Left kidney (tissue), 8 donors: ENCODE data around the gene ZNF735. TPM values are rescaled to one million over a fixed set of nuclear protein-coding genes. Genes with fewer than 3 reads are reported as not detected.
"Not testable (repeated sequence)": the region's sequence is repeated elsewhere in the genome, so short reads cannot be mapped to it uniquely, and the experiment has no call there.

Source experiments
- DNase-seq: peaks from one replicate; pipeline ENCODE4 v3.0.0-alpha.2; 2013
- long read RNA-seq, 8 donors: transcript quantifications; one replicate each; lab custom pipeline, GENCODE V29; 2026
- polyA plus RNA-seq: library from polyadenylated mRNA; unstranded; fragments of 120-200 nt; gene quantifications from one replicate; pipeline ENCODE4 v1.2.1, GENCODE V29; 2013; ENCODE audit not compliant: insufficient read length

Gene ZNF735
- not detected for polyA plus RNA-seq
- long read RNA-seq, donor 1 = 0 reads
- long read RNA-seq, donor 2 = 0 reads
- long read RNA-seq, donor 3 = 0 reads
- long read RNA-seq, donor 4 = 0 reads
- long read RNA-seq, donor 5 = 0 reads
- long read RNA-seq, donor 6 = 0 reads
- long read RNA-seq, donor 7 = 0 reads
- long read RNA-seq, donor 8 = 0 reads

DNA sequence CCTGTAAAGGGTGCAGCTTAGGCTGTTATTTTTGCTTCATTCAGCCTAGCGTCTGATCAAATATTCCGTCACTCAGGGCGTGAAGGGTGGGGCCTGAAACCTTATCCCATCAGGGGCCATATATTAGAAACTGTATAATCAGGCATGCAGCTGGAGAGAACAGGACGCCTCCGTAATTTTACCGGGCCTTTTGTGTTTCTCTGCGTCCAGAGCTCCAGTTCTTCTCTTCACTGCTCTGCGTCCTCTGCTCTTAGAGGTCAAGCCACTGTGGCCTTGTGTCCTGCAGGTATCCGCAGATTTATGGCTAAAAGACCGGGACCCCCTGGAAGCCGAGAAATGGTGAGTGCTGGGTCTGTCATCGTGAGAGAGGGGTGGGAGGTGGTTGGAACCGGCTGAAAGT lies at the start of gene ZNF735:
ZNF735 (plus strand) TSS at position 301 of the 400 bp plus-strand sequence; CDS start at position 301, 0 bp downstream.
- no peak for DNase-seq

DNA sequence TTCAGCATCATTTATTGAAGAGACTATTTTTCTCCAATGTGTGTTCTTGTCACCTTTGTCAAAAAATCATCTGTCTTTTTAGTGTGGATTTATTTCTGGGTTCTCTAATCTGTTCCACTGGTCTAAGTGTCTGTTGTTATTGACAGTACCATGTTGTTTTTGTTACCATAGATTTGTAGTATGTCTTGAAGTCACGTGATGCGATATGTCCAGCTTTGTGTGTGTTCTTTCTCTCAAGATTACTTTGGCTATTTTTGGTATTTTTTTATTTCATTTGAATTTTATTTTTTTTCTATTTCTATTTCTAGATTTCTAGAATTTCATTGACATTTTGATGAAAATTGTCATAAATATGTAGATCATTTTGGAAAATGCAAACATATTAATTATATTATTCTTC lies 36.0 kb upstream of the ZNF735 start:
- DNase-seq = not testable (repeated sequence)

DNA sequence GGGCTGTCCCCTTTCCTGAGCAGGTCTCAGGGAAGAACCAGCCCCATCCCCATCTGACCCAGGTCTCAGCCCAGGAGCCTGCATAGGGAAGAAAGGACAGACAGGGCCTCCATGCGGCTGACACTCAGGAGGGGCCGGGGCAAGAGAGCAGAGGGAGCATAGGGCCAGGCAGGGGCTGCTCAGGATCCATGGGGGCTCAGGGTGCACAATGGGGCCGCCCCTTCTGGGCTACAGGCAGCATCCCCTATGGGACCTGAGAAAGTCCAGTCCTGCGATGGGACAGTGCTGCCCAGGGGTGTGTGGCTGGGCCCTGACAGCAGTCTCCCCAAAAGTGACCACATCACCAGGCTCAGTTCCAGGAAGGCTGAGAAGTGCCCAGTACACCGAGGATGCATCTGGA lies 32.7 kb upstream of the ZNF735 start:
- DNase-seq = no peak

DNA sequence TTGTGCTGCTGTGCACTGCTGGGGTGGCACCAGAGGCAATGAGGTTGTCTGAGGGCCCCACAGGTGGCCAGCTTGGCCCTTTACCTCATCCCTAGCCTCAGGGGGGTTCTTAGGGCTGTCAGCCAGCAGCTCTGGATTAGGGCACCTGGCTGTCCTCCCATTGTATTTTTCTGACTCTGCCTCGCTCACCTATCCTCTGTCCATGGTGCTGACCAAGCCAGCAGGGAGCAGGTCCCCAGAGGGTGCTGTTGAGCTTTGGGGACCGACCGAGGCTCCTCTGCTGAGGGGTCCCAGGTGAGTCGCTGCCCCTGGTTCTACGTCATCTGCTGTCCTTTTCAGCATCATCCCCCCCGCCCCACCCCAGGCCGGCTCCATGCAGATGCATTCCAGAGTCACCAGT lies 32.1 kb upstream of the ZNF735 start:
- DNase-seq = no peak

DNA sequence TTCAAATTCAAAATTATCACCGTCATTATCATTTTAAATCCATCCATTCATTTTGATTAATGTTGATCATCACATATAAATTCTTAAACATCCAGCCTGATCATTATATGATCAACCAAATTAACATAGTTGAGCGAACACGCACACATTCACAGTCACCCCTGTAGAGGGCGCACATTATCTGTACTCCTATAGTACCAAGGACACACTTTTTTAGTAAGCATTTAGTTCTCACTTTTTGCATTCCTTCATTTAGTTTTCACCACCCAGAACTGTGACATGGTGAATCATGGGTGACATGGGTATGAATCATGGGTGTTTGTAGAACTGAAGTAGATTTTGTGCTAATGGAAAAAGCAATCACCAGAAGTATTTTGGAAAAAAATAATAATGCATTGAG lies 26.0 kb upstream of the ZNF735 start:
- DNase-seq = no peak

DNA sequence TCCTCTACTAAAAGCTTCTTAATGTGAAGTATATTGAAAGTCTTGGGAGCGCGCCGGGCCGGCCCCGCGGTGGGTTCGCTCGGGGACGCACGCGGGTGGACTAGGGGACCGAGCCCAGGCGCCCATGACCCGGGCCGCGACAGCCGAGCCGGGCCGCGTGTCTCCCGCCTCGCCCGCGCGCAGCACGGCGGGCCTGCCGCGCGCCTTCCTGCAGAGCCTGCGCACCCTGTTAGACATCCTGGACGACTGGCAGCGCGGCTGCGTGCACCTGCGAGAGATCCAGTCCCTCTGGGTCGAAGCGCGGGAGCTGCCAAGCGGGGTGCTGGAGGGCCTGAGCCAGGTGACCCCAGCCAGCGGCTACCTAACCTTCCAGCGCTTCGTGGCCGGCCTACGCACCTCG lies 25.4 kb upstream of the ZNF735 start:
- DNase-seq = no peak

DNA sequence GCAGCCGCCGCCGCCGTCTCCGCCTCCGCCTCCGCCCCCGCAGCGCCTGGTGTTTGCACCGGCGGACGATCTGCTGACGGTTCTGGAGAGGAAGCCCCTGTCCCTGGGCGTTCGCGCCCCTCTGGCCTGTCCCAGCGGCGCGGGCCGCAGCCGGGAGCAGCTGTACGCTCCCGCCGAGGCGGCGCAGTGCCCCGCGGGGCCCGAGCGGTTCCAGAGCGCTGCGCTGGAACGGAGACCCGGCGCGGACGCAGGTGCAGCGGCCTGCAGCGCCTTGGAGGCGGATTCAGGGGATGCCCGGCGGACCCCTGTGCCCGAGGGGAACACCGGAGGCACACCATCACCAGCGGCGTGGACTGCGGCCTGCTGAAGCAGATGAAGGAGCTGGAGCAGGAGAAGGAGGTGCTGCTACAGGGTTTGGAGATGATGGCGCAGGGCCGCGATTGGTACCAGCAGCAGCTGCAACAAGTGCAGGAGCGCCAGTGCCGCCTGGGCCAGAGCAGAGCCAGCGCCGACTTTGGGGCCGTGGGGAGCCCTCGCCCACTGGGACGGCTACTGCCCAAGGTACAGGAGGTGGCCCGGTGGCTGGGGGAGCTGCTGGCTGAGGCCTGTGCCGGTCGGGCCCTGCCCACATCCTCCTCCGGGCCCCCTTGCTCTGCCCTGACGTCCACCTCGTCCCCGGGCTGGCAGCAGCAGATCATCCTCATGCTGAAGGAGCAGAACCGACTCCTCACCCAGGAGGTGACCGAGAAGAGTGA lies 24.8 kb upstream of the ZNF735 start:
- DNase-seq = no peak

DNA sequence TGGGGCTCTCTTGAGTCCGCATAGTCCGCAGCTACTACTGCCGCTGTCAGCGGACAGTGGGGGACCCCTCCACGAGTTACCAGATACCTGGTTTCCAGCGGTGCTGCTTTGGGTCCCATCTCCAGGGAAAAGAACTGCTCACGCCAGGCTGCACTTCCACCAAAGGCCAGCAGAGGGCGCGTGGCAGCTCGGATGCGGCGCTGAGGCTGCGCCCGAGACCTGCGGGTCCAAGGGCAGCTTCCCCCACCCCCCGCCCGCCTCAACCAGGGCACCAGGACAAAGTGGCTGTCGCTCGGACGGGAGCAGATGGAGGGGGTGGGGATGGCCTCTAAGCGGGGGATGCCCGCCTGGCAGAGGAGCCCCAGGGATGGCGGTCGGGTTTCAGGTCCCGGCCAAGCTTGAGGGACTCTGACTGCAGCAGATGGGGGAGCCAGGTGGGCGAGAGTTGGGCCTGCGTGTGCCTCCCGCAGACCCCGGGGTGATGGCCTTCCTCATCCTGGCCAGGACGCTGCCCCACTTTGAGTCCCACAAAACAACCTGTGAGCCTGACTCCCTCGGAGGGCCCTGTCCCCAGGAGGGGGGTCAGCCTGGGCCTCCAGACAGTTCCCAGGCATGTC lies 23.8 kb upstream of the ZNF735 start:
- no peak for DNase-seq

DNA sequence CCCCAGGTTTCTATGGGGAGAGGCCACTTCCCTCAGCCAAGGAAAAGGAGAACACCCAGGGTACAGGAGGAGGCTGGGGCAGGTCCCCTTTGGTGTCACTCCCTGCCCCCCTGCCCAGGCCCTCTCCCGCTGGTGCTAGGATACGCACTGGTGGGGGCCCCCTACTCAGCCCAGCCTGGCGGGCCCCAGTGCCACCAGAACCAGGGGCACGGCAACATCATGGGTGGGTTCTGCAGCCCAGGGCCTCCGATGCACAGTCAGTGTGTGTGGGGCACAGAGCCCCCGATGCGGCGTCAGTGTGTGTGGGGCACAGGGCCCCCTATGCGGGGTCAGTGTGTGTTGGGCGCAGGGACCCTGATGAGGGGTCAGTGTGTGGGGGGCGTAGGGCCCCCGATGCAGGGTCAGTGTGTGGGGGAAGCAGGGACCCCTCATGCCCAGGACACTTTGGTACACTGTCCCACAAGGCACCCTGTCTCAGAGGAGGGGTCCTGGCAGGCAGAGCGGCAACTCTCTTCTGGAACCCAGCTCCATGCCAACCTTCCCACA lies 23.1 kb upstream of the ZNF735 start:
- DNase-seq = no peak

DNA sequence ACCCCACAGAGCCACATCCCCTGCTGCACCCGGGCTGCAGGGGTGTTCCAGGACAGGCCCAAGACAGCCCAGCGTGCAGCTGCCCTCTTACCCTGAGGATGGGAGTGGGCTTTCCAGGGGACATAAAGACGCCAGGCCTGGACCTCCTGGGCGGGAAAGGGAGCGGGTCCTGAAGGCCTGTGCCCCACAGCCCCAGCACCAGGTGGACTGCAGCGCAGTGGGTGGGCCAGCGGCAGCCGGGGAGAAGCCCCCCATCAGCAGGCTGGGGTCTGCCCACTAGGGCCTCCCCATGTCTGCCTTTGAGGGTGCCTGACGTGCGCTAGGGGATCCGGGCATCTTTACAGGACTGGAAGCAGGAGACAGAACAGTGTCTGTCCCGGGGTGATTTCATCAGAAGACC lies 22.6 kb upstream of the ZNF735 start:
- no peak for DNase-seq

DNA sequence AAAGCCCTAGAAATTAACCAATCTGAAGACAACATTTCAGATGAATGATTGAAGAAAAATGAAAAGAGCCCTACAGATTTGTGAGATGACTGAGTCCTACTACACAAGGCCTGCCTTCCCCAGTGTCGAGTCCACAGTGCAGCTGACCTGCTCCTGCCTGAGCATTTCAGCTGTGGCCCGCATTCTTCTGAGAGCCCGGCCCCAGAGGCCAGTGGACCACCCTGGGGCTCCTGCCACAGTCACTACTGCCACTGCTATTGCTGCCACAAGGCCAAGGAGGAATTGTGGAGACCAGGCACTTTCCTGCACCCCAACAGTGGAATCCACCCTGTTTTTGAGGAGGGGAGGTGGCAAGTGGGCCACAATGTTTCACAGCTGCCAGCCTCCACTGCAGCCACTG lies 19.6 kb upstream of the ZNF735 start:
- no peak for DNase-seq

DNA sequence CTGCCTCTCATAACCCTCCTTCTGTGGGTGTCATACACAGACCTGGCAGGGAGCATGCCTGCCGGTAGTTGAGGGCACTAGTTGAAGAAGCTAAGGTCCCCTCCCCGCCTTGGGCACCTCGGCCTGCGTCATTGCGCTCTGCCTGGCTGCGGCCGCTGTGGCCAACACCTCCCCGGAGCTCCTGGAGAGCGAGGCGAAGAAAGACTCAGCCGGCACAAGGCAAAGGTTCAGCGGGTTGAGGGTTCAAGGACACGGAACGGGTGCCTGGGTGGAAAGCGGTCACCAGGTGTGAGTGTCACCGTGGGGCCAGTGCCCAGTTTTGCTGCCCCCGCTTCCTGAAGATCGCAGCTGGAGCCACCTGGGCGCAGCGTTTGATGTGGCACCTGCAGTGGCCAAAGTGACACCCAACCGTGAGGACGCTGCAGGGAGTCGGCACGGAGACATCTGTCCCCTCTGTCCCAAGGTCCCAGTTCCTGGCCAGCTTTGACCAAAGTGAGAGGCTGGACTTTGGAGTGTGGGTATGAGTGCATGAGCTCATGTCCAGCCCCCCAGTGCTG lies 14.8 kb upstream of the ZNF735 start:
- DNase-seq = no peak

DNA sequence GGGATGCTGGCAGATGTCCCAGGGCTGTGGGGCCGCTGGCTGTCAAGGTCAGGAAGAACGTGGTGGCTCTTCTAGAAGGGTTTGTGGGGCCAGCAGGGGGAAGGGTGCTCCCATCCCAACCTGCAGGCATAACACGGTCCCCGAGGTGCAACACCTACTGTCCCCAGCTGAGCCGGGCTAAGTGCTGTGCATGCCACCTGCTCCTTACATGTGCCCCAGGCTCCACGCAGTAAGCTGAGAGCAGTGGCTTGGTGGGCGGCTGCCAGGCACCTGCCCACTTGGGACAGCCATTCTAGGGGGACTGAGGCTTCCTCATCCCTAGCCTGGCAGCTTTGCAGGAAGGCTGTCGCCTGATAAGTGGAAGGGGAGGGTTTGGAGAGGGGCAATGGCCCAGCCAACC lies 14.2 kb upstream of the ZNF735 start:
- DNase-seq = no peak

DNA sequence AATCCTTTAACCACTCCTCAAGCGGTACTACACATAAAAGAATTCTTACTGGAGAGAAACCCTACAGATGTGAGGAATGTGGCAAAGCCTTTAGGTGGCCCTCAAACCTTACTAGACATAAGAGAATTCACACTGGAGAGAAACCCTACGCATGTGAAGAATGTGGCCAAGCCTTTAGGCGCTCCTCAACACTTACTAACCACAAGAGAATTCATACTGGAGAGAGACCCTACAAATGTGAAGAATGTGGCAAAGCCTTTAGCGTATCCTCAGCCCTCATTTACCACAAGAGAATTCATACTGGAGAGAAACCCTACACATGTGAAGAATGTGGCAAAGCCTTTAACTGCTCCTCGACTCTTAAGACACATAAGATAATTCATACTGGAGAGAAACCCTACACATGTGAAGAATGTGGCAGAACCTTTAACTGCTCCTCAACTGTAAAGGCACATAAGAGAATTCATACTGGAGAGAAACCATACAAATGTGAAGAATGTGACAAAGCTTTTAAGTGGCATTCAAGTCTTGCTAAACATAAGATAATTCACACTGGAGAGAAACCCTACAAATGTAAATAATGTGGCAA lies 12.8 kb downstream of the ZNF735 start:
- not testable (repeated sequence) for DNase-seq

DNA sequence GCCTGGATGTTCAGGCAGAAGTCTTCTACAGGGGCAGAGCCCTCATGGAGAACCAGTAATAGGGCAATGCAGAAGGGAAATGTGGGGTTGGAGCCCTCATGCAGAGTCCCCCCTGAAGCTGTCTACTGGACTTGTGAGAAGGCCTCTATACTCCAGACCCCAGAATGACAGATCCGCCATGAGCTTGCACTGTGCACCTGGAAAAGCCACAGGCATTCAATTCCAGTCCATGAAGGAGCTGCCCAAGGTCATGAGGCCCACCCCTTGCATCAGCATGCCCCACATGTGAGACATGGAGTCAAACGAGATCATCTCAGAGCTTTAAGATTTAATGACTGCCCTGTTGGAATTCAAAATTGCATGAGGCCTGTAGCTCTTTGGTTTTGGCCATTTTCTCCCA lies 16.4 kb downstream of the ZNF735 start:
- no peak for DNase-seq

DNA sequence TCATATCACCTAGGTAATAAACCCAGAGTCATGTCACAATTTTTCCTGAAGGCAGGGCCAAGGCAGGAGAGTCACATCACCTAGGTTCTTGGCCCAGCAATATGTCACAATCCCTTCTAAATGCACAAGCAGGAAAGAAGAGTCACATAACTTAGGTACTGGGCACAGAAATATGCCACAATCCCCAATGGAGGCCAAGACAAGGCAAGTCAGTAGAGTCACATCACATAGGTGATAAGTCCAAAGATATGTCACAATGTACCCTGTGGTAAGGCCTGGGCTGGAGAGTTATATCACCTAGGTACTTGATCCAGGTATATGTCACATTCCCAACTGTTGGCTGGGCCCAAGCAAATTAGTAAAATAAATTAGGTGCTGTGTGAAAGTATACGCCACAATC lies 21.2 kb downstream of the ZNF735 start, which contains the start of gene ZNF679:
ZNF679 (plus strand) TSS at position 301 of the 400 bp plus-strand sequence. CDS start 20,644 bp downstream, outside the sequence.
- DNase-seq = not testable (repeated sequence)

DNA sequence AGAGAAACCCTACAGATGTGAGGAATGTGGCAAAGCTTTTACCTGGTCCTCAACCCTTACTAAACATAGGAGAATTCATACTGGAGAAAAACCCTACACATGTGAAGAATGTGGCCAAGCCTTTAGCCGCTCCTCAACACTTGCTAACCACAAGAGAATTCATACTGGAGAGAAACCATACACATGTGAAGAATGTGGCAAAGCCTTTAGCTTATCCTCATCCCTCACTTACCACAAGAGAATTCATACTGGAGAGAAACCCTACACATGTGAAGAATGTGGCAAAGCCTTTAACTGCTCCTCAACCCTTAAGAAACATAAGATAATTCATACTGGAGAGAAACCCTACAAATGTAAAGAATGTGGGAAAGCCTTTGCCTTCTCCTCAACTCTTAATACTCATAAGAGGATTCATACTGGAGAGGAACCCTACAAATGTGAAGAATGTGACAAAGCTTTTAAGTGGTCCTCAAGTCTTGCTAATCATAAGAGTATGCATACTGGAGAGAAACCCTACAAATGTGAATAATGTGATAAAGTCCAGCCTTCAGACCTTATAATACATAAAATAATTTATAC lies 59.4 kb downstream of the ZNF735 start:
- no peak for DNase-seq

Other genes starting within 250 kb of the ZNF735 start
- gene ZNF722, start 208.4 kb upstream of the ZNF735 start, polyA plus RNA-seq = not detected
- 0.32 TPM for gene ZNF727, start 161.8 kb upstream of the ZNF735 start, polyA plus RNA-seq
- not detected for gene ZNF679, start 21.3 kb downstream of the ZNF735 start, polyA plus RNA-seq
- gene ZNF736, start 106.8 kb downstream of the ZNF735 start, polyA plus RNA-seq = 30.6 TPM